Measurements from ENCODE around the gene DNAJB11.

The DNAJB11 gene

GRCh38 chr3:186612721-186613636 lies 42.5 kb downstream of the DNAJB11 start, which contains the start of gene AHSG:
AHSG (plus strand) TSS chr3:186613060; CDS start chr3:186613142, 82 bp downstream.
- Mint-ChIP-seq H3K9me3 (no peaks in the 10 kb centered on the region), H3K27me3 (peaks cover 40% of the 10 kb centered on the region), H3K4me3 (no peak within 1 kb of the TSS), H3K4me1 (ENCODE audit: low read depth) (peaks cover 14% of the 10 kb centered on the region), H3K27ac (no peak within 1 kb of the TSS), H3K36me3 (ENCODE audit: low read depth) (no peaks in the 10 kb centered on the region)
- intact Hi-C loops (cut with micrococcal nuclease), result loop anchor here (5.0 to 10.0 kb wide), 2 partner anchors 552 to 631 kb away; no protein-coding TSS in a partner anchor

GRCh38 chr3:186613637-186614265 lies 43.2 kb downstream of the DNAJB11 start:
- H3K4me1 Mint-ChIP-seq (ENCODE audit: low read depth), result peaks cover 14% of the 10 kb centered on the region
- H3K36me3 Mint-ChIP-seq (ENCODE audit: low read depth), result no peaks in the 10 kb centered on the region
- intact Hi-C loops (cut with micrococcal nuclease), result loop anchor here (2.0 to 10.0 kb wide), 3 partner anchors 207 to 631 kb away; no protein-coding TSS in a partner anchor
- H3K27me3 Mint-ChIP-seq, result peaks cover 46% of the 10 kb centered on the region
- no peaks in the 10 kb centered on the region for H3K9me3 Mint-ChIP-seq
- H3K27ac Mint-ChIP-seq, result no peak overlapping the region
- H3K4me3 Mint-ChIP-seq, result no peak overlapping the region

- H3K4me3 Mint-ChIP-seq, result no peak overlapping the region
- no peak overlapping the region for H3K27ac Mint-ChIP-seq
- H3K4me1 Mint-ChIP-seq (ENCODE audit: low read depth), result peaks cover 14% of the 10 kb centered on the region
Observed at GRCh38 chr3:186614266-186614596, 43.7 kb downstream of the DNAJB11 start.

GRCh38 chr3:186614597-186615483 lies 44.3 kb downstream of the DNAJB11 start:
- Mint-ChIP-seq H3K27me3 (peaks cover 48% of the 10 kb centered on the region), H3K4me3 (no peak overlapping the region), H3K9me3 (no peaks in the 10 kb centered on the region), H3K4me1 (ENCODE audit: low read depth) (peaks cover 14% of the 10 kb centered on the region), H3K36me3 (ENCODE audit: low read depth) (no peaks in the 10 kb centered on the region), H3K27ac (no peak overlapping the region)
- intact Hi-C loops (cut with micrococcal nuclease), result loop anchor here (2.0 to 10.0 kb wide), 3 partner anchors 206 to 633 kb away; no protein-coding TSS in a partner anchor

More at GRCh38 chr3:186614266-186614596, 43.7 kb downstream of the DNAJB11 start:
- Mint-ChIP-seq H3K27me3 (peaks cover 48% of the 10 kb centered on the region), H3K9me3 (no peaks in the 10 kb centered on the region), H3K36me3 (ENCODE audit: low read depth) (no peaks in the 10 kb centered on the region)
- intact Hi-C loops (cut with micrococcal nuclease), result loop anchor here (2.0 to 10.0 kb wide), 3 partner anchors 207 to 632 kb away; no protein-coding TSS in a partner anchor

GRCh38 chr3:186616299-186616617 lies 45.7 kb downstream of the DNAJB11 start:
- no peaks in the 10 kb centered on the region for H3K9me3 Mint-ChIP-seq
- H3K36me3 Mint-ChIP-seq (ENCODE audit: low read depth), result no peaks in the 10 kb centered on the region
- intact Hi-C loops (cut with micrococcal nuclease), result loop anchor here (10.0 kb wide), 1 partner anchor 549 kb away; no protein-coding TSS in a partner anchor
- H3K27ac Mint-ChIP-seq, result no peak overlapping the region
- peaks cover 51% of the 10 kb centered on the region for H3K27me3 Mint-ChIP-seq
- no peak overlapping the region for H3K4me3 Mint-ChIP-seq
- H3K4me1 Mint-ChIP-seq (ENCODE audit: low read depth), result peaks cover 14% of the 10 kb centered on the region

- Mint-ChIP-seq H3K4me1 (ENCODE audit: low read depth) (peaks cover 14% of the 10 kb centered on the region), H3K27me3 (peaks cover 46% of the 10 kb centered on the region), H3K27ac (no peak overlapping the region), H3K9me3 (no peaks in the 10 kb centered on the region), H3K36me3 (ENCODE audit: low read depth) (no peaks in the 10 kb centered on the region), H3K4me3 (peak overlapping the region; percentile 60)
- intact Hi-C loops (cut with micrococcal nuclease), result loop anchor here (10.0 kb wide), 1 partner anchor 548 kb away; no protein-coding TSS in a partner anchor
Observed at GRCh38 chr3:186617036-186617946, 46.8 kb downstream of the DNAJB11 start.

GRCh38 chr3:186618318-186618938 lies 47.9 kb downstream of the DNAJB11 start:
- H3K4me1 Mint-ChIP-seq (ENCODE audit: low read depth), result peaks cover 14% of the 10 kb centered on the region
- intact Hi-C loops (cut with micrococcal nuclease), result loop anchor here (10.0 kb wide), 1 partner anchor 546 kb away; no protein-coding TSS in a partner anchor
- H3K27ac Mint-ChIP-seq, result no peak overlapping the region
- H3K9me3 Mint-ChIP-seq, result no peaks in the 10 kb centered on the region
- H3K4me3 Mint-ChIP-seq, result no peak overlapping the region
- no peaks in the 10 kb centered on the region for H3K36me3 Mint-ChIP-seq (ENCODE audit: low read depth)
- H3K27me3 Mint-ChIP-seq, result peaks cover 39% of the 10 kb centered on the region

GRCh38 chr3:186619787-186620212 lies 49.3 kb downstream of the DNAJB11 start:
- Mint-ChIP-seq H3K27ac (no peak overlapping the region), H3K36me3 (ENCODE audit: low read depth) (no peaks in the 10 kb centered on the region), H3K9me3 (no peaks in the 10 kb centered on the region), H3K4me1 (ENCODE audit: low read depth) (peaks cover 12% of the 10 kb centered on the region), H3K4me3 (no peak overlapping the region), H3K27me3 (peaks cover 30% of the 10 kb centered on the region)
- intact Hi-C loops (cut with micrococcal nuclease), result loop anchor here (10.0 kb wide), 1 partner anchor 545 kb away; no protein-coding TSS in a partner anchor

- Mint-ChIP-seq H3K27ac (no peak overlapping the region), H3K36me3 (ENCODE audit: low read depth) (no peaks in the 10 kb centered on the region), H3K9me3 (no peaks in the 10 kb centered on the region), H3K4me1 (ENCODE audit: low read depth) (peaks cover 8% of the 10 kb centered on the region), H3K4me3 (no peak overlapping the region), H3K27me3 (peaks cover 27% of the 10 kb centered on the region)
- intact Hi-C loops (cut with micrococcal nuclease), result no loop called here
Observed at GRCh38 chr3:186620213-186621092, 49.9 kb downstream of the DNAJB11 start.

GRCh38 chr3:186621894-186622650 lies 51.6 kb downstream of the DNAJB11 start:
- Mint-ChIP-seq H3K27ac (no peak overlapping the region), H3K36me3 (ENCODE audit: low read depth) (no peaks in the 10 kb centered on the region), H3K27me3 (peaks cover 22% of the 10 kb centered on the region), H3K9me3 (no peaks in the 10 kb centered on the region), H3K4me1 (ENCODE audit: low read depth) (peaks cover 4% of the 10 kb centered on the region), H3K4me3 (no peak overlapping the region)
- intact Hi-C loops (cut with micrococcal nuclease), result no loop called here

GRCh38 chr3:186622651-186623310 lies 52.3 kb downstream of the DNAJB11 start:
- no peaks in the 10 kb centered on the region for H3K4me1 Mint-ChIP-seq (ENCODE audit: low read depth)

More at GRCh38 chr3:186622651-186623310, 52.3 kb downstream of the DNAJB11 start:
- no peaks in the 10 kb centered on the region for H3K9me3 Mint-ChIP-seq
- H3K27ac Mint-ChIP-seq, result no peak overlapping the region
- H3K36me3 Mint-ChIP-seq (ENCODE audit: low read depth), result no peaks in the 10 kb centered on the region
- peaks cover 15% of the 10 kb centered on the region for H3K27me3 Mint-ChIP-seq
- H3K4me3 Mint-ChIP-seq, result no peak overlapping the region
- intact Hi-C loops (cut with micrococcal nuclease), result no loop called here

Data from dendritic cell treated with granulocyte-macrophage colony-stimulating factor and Interleukin-4, amounts not matched to agents 40 ng/mL and 50 ng/mL, for 4 days (primary cell).